ENCODE data around the gene EXD2.

EXD2 gene

DNA sequence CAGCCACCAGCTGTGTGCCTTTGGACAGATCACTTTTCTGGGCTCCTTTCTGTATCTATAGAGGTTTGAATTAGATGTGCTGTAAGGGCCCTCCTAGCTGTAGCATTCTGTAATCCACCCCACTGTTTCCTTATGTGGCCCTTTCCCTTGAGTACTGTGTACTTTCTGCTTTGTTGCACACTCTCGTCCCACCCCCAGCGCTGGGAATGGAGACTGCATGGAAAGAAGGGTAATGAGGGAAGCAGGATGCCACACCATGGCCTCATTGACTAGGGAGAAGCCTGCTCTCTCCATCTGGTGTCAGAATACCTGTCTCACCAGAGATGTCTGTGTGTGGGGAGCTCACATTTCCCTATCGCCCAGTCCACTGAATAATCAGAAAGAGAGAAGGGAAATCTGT, 55.0 kb downstream of the EXD2 start:
- DNase-seq (ENCODE audit: low read depth): no peak
- H3K4me3 ChIP-seq (replicated peaks; ENCODE audit: low read depth, low read length): no peak overlapping the region
- TF ChIP-seq, protein P1, sequence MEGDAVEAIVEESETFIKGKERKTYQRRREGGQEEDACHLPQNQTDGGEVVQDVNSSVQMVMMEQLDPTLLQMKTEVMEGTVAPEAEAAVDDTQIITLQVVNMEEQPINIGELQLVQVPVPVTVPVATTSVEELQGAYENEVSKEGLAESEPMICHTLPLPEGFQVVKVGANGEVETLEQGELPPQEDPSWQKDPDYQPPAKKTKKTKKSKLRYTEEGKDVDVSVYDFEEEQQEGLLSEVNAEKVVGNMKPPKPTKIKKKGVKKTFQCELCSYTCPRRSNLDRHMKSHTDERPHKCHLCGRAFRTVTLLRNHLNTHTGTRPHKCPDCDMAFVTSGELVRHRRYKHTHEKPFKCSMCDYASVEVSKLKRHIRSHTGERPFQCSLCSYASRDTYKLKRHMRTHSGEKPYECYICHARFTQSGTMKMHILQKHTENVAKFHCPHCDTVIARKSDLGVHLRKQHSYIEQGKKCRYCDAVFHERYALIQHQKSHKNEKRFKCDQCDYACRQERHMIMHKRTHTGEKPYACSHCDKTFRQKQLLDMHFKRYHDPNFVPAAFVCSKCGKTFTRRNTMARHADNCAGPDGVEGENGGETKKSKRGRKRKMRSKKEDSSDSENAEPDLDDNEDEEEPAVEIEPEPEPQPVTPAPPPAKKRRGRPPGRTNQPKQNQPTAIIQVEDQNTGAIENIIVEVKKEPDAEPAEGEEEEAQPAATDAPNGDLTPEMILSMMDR (IDR thresholded peaks at IDR 0.05; ENCODE audit: low read length, missing control alignments): no peak

DNA sequence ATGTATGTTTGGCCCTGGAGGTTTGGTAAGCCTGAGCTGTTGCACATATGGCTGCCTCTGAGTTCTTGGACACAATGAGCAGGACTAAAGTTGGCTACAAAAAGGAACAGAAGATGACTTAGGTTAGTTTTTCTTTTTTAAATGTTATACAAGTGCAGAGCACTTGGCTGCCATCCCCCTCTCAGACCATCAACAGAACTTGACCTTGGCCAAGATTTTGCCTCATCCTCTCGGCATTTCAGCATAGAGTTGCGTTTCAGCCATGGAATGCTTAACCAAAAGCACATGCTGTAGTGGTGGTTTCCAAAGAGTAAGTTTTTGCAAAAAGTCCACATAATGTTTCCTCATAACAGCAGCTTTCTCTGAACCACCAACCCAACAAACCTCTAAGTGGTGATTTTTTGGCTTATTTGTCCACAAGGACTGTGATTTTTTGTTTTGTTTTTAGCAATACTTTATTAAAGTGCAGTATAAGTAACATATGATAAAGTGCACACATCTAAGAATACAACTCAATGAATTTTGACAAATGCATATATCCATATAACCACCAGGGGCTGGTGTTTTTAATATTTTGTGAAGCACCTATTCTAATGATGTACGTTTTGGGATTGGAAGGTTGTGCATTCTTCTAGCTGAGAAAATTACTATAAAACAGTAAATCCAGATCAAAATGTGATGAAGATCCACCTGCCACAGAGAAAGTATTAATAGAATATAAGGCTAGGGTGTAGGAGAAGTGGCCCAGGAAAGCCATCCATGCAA, 56.6 kb downstream of the EXD2 start:
- TF ChIP-seq, protein P1 (IDR thresholded peaks at IDR 0.05; ENCODE audit: low read length, missing control alignments): peak; percentile 34
- peak; percentile 72 for DNase-seq (ENCODE audit: low read depth)
- H3K4me3 ChIP-seq (replicated peaks; ENCODE audit: low read depth, low read length): no peak overlapping the region

DNA sequence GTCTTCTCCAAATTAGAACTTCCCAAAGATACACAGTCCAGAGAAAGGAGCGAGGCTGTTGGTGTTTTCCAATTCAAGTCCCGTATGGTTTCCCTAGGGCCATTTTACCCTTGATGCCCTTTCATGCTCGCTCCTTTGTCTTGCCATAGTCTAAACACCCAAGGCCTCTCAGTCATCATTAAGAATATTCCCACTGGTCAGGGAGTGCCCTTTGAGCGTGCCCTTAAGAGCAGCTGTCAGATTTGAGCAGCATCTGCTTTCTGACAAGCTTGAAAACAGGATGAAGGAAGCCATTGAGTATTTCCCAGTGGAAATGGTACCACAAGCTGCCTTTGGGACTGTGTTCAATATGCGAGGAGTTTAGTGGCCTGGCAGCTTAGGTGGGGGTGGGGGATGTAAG, 58.3 kb downstream of the EXD2 start:
- TF ChIP-seq, protein P1 (IDR thresholded peaks at IDR 0.05; ENCODE audit: low read length, missing control alignments): no peak

DNA sequence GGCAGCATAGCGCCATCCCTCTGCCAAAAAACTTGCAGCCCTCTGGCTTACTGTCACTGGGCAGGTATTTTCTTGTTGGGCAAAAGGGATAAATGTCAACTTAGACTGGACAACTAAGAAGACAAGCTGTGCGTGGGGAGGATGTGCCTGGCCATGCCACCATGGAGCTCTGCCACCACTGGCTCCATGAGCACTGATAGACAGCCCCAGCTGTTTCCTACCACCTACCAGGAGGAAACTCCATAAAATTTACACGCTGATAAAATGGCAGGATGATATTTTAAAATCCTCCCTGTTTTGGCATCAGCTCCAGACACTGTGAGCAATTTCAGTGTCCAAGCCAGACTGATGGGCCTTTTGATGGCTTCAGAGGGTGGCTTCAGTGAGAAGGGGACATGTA, 61.6 kb downstream of the EXD2 start:
- no peak for DNase-seq (ENCODE audit: low read depth)
- TF ChIP-seq, protein P1 (IDR thresholded peaks at IDR 0.05; ENCODE audit: low read length, missing control alignments): no peak
- H3K4me3 ChIP-seq (replicated peaks; ENCODE audit: low read depth, low read length): no peak overlapping the region

More for the DNA sequence above, 58.3 kb downstream of the EXD2 start:
- no peak for DNase-seq (ENCODE audit: low read depth)
- no peak overlapping the region for H3K4me3 ChIP-seq (replicated peaks; ENCODE audit: low read depth, low read length)

DNA sequence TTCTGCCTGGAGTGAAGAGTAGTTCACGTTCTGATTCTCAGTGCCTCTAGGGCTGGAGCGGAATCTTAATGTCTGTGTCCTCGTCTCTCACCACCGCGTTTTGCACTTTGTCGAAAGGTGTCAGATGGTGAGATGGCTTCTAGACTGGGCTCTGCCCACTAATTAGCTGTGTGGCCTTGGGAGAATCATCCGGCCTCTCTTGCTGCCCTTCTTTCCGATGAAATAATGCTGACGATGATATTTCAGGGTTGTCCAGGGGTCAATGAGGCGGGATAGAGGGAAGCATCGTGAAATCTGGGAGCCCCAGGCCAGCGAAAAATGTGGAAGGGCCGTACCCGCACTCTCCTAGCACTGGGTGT, 67.8 kb downstream of the EXD2 start:
- DNase-seq (ENCODE audit: low read depth): no peak
- TF ChIP-seq, protein P1 (IDR thresholded peaks at IDR 0.05; ENCODE audit: low read length, missing control alignments): no peak
- H3K4me3 ChIP-seq (replicated peaks; ENCODE audit: low read depth, low read length): peak overlapping the region; percentile 49

DNA sequence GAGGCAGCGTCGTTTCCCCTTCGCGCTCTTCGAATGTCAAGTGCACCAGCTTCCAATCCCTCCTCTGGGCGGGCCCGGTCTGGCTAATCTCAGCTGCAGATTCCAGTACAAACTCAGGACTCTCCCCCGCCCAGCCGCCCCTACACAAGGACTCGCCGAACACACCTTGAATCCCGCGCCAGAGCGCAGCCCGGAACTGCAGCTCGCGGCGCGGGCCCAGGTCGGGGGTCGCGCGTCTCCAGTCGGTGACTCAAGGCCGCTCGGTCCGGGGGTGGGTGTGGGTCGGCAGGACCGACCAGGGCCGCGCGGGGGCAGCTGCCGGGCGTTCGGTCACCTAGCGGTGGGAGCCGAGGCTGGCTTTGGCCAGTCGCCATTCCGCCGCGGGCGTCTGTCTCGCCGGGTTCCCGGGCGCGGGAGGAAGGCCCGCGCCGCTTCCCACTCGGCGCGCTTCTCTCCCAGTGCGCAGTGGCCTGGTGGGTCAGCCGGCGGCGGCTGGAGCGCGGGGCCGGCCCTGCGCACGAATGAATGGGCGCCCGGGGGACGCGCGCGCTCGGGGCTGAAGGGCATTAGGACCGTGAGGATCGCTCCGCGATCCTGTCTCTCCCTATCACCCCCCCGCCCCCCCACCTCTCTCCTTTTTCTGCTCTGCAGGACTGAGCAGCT, 68.4 kb downstream of the EXD2 start, which contains the start of gene GALNT16:
Gene GALNT16, plus strand, starts transcription at position 632 of the 663 bp plus-strand sequence. CDS start 133 bp downstream, outside the sequence.
- DNase-seq (ENCODE audit: low read depth): no peak
- H3K4me3 ChIP-seq (replicated peaks; ENCODE audit: low read depth, low read length): peak within 1 kb of the TSS; percentile 49
- TF ChIP-seq, protein P1 (IDR thresholded peaks at IDR 0.05; ENCODE audit: low read length, missing control alignments): no peak

Measured in fibroblast of pulmonary artery (primary cell).